K562 (cell line): Measurements from ENCODE around the gene UBE2H. TPM values are rescaled to one million over a fixed set of nuclear protein-coding genes. Genes with fewer than 3 reads are reported as not detected.

ENCODE experiments used
- LEF1 ChIP-seq: fragments of 450-650 bp; IDR thresholded peaks from 2 replicates; pipeline ENCODE4 v1.6.1; 2016; ENCODE audit warnings: mild to moderate bottlenecking
- RBFOX2 ChIP-seq: fragments of 200-400 bp; formaldehyde crosslinking; IDR thresholded peaks from 2 replicates; pipeline ENCODE4 v1.6.1; 2017; ENCODE audit warnings: low read depth, mild to moderate bottlenecking, low read length, moderate library complexity
- ZNF274 ChIP-seq: IDR thresholded peaks from 2 replicates; pipeline ENCODE4 v1.6.1; 2011; ENCODE audit warnings: low read depth, mild to moderate bottlenecking, low read length, moderate library complexity, borderline replicate concordance
- polyA plus RNA-seq, 8 experiments: library from polyadenylated mRNA; depleted of rRNA in 4 of 8; stranded (reverse) in 5 of 8; unstranded in 3 of 8; fragments of >200 nt; fragmentation: Nextera tagmentation in 2 of 8; fragmentation: Illumina TruSeq in 1 of 8; extraction: Ambion mirVana in 2 of 8; extraction: Trizol in 1 of 8; gene quantifications; 2 replicates each; pipeline versions ENCODE4 v1.2.1 to v1.2.3, GENCODE V29; 2011 to 2014; ENCODE audit warnings: inconsistent platforms in 1 of 8, missing spikeins in 1 of 8
- total RNA-seq, 7 experiments: library from RNA; depleted of rRNA in 6 of 7; stranded (reverse); fragments of >200 nt in 6 of 7; fragmentation: Illumina TruSeq in 2 of 7; extraction: Trizol in 2 of 7; gene quantifications; 2 replicates each; pipeline versions ENCODE4 v1.2.1 to v1.2.3, GENCODE V29; 2011 to 2021; ENCODE audit warnings: low replicate concordance in 1 of 7
- TF ChIP-seq, protein P1 (sequence below), 2 experiments: fragments of 450-650 bp in 1 of 2; sonication (generic) in 1 of 2; formaldehyde crosslinking; conservative IDR thresholded peaks; 2 replicates each; pipeline versions ENCODE4 v1.4.0 to v1.8.1; 2020 to 2022; ENCODE audit warnings: mild to moderate bottlenecking in 1 of 2, missing genetic modification reagents in 1 of 2
- TF ChIP-seq, protein P2 (sequence below), 2 experiments: fragments of 450-650 bp; formaldehyde crosslinking in 1 of 2; IDR thresholded peaks; 2 replicates each; pipeline versions ENCODE4 v1.4.0 to v1.6.1; 2014 to 2020; ENCODE audit warnings: mild to moderate bottlenecking in 2 of 2, borderline replicate concordance in 1 of 2, low read depth in 1 of 2
- TF ChIP-seq, protein P3 (sequence below): fragments of 200-800 bp; sonication (Bioruptor generic); IDR thresholded peaks from 2 replicates; pipeline ENCODE4 v1.6.1; 2017; ENCODE audit warnings: missing genetic modification characterization, missing compliant biosample characterization
- TF ChIP-seq, protein P4 (sequence below): fragments of 250-450 bp; sonication (Bioruptor Pico); IDR thresholded peaks from 2 replicates; pipeline ENCODE4 v1.9.0; 2021; ENCODE audit warnings: mild to moderate bottlenecking, inconsistent platforms

Gene UBE2H
- total and polyA plus RNA-seq, 9 of the 15 experiments (the other 6 are each of a cell fraction or from before 2014, with no cell fraction given) = 6.3 to 33.0 (median 13.3) TPM

DNA sequence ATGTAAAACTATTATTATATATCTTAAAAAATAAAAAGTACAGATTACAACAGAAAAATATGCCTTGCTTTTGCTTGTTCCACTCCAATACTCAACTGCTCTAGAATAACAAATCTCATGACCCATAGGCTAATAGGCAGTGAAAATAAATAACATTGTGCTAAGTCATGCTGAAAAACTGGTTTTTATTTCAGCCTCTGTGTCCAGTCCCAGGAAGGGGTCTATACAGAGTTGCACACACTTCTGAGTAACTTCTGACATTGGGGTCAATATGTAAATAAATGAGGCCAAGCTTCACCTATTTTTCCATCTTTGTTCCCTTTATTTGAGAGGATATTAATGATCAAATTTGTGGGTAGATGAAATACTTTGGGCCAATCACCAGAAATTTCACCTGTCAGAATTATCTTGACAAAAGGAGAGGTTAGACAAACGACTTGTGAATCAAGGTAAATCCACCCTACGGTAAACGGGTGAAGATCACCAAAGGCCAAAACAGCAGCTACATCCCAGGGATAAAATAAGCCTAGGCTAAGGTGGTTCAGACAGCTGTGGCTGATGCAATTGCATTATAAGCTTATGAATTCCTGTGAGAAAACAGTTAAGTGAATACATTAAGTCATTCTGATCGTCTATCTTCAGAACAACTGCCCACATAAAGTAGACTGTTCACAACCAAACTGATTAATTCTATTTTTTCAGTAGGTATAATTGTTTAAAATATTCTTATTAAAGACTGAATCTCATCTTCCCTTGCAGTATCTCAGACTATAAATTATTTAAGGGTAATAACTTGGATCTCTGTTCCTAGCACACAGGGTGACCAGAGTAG is 87.5 kb downstream of the UBE2H start (continued):
- TF ChIP-seq, protein P1, sequence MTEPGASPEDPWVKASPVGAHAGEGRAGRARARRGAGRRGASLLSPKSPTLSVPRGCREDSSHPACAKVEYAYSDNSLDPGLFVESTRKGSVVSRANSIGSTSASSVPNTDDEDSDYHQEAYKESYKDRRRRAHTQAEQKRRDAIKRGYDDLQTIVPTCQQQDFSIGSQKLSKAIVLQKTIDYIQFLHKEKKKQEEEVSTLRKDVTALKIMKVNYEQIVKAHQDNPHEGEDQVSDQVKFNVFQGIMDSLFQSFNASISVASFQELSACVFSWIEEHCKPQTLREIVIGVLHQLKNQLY (CRISPR knock-in tag; conservative IDR thresholded peaks at IDR 0.05) = no peak
- TF ChIP-seq LEF1 (no peak), ZNF274 (no peak), RBFOX2 (peak; percentile 46; the same call in 1 of the 2 replicates)
- TF ChIP-seq, protein P2, sequence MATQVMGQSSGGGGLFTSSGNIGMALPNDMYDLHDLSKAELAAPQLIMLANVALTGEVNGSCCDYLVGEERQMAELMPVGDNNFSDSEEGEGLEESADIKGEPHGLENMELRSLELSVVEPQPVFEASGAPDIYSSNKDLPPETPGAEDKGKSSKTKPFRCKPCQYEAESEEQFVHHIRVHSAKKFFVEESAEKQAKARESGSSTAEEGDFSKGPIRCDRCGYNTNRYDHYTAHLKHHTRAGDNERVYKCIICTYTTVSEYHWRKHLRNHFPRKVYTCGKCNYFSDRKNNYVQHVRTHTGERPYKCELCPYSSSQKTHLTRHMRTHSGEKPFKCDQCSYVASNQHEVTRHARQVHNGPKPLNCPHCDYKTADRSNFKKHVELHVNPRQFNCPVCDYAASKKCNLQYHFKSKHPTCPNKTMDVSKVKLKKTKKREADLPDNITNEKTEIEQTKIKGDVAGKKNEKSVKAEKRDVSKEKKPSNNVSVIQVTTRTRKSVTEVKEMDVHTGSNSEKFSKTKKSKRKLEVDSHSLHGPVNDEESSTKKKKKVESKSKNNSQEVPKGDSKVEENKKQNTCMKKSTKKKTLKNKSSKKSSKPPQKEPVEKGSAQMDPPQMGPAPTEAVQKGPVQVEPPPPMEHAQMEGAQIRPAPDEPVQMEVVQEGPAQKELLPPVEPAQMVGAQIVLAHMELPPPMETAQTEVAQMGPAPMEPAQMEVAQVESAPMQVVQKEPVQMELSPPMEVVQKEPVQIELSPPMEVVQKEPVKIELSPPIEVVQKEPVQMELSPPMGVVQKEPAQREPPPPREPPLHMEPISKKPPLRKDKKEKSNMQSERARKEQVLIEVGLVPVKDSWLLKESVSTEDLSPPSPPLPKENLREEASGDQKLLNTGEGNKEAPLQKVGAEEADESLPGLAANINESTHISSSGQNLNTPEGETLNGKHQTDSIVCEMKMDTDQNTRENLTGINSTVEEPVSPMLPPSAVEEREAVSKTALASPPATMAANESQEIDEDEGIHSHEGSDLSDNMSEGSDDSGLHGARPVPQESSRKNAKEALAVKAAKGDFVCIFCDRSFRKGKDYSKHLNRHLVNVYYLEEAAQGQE (IDR thresholded peaks at IDR 0.05; ENCODE audit: borderline replicate concordance) = no peak
- TF ChIP-seq, protein P2 (CRISPR knock-in tag; IDR thresholded peaks at IDR 0.05; ENCODE audit: low read depth) = no peak
- TF ChIP-seq, protein P3, sequence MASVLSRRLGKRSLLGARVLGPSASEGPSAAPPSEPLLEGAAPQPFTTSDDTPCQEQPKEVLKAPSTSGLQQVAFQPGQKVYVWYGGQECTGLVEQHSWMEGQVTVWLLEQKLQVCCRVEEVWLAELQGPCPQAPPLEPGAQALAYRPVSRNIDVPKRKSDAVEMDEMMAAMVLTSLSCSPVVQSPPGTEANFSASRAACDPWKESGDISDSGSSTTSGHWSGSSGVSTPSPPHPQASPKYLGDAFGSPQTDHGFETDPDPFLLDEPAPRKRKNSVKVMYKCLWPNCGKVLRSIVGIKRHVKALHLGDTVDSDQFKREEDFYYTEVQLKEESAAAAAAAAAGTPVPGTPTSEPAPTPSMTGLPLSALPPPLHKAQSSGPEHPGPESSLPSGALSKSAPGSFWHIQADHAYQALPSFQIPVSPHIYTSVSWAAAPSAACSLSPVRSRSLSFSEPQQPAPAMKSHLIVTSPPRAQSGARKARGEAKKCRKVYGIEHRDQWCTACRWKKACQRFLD = peak; percentile 47; the same call in 1 of the 2 replicates
- TF ChIP-seq, protein P4, sequence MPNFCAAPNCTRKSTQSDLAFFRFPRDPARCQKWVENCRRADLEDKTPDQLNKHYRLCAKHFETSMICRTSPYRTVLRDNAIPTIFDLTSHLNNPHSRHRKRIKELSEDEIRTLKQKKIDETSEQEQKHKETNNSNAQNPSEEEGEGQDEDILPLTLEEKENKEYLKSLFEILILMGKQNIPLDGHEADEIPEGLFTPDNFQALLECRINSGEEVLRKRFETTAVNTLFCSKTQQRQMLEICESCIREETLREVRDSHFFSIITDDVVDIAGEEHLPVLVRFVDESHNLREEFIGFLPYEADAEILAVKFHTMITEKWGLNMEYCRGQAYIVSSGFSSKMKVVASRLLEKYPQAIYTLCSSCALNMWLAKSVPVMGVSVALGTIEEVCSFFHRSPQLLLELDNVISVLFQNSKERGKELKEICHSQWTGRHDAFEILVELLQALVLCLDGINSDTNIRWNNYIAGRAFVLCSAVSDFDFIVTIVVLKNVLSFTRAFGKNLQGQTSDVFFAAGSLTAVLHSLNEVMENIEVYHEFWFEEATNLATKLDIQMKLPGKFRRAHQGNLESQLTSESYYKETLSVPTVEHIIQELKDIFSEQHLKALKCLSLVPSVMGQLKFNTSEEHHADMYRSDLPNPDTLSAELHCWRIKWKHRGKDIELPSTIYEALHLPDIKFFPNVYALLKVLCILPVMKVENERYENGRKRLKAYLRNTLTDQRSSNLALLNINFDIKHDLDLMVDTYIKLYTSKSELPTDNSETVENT = no peak
